ENCODE results near the gene LSMEM2. TPM values are rescaled to one million over a fixed set of nuclear protein-coding genes. Genes with fewer than 3 reads are reported as not detected.

LSMEM2 gene
- total RNA-seq (2014; rRNA removed; shearing (Covaris generic)), result not detected in 2 replicates

DNA sequence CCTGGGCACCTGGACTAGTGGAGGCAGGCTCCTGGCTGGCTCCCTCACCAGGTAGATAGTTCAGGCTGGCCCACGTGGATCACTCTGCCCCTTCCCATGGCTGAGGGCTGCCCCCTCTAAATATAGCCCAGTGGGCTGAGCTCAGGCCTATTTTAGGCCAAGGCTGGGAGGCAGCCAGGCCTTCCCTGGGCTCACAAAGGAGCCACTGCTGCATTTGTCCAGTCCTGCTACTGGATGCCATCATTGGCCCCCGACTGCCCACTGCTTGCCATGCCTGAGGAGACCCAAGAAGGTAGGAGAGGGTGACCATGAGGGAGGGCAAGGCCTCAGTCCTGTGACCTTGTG lies at the start of gene LSMEM2:
TSS of gene LSMEM2 (plus strand) at position 208 of the 345 bp plus-strand sequence. CDS start at position 235, 27 bp downstream.
- Histone ChIP-seq H3K4me1 (no peaks in the 10 kb centered on the region), H3K36me3 (no peaks in the 10 kb centered on the region), H3K27me3 (no peaks in the 10 kb centered on the region), H3K27ac (no peak within 1 kb of the TSS), H3K4me3 (no peak within 1 kb of the TSS), H3K9me3 (replicated peaks) (no peaks in the 10 kb centered on the region)
- no peak for DNase-seq

GRCh38 chr3:50229490-50229889 lies 49.4 kb upstream of the LSMEM2 start:
- Histone ChIP-seq H3K36me3 (no peaks in the 10 kb centered on the region), H3K4me3 (no peak overlapping the region), H3K27ac (no peak overlapping the region), H3K27me3 (no peaks in the 10 kb centered on the region), H3K9me3 (replicated peaks) (no peaks in the 10 kb centered on the region), H3K4me1 (peaks cover 11% of the 10 kb centered on the region)
- DNase-seq, result no peak

- Histone ChIP-seq H3K9me3 (replicated peaks) (no peaks in the 10 kb centered on the region), H3K27ac (no peak overlapping the region)
Measured at GRCh38 chr3:50230104-50230793, 48.6 kb upstream of the LSMEM2 start.

DNA sequence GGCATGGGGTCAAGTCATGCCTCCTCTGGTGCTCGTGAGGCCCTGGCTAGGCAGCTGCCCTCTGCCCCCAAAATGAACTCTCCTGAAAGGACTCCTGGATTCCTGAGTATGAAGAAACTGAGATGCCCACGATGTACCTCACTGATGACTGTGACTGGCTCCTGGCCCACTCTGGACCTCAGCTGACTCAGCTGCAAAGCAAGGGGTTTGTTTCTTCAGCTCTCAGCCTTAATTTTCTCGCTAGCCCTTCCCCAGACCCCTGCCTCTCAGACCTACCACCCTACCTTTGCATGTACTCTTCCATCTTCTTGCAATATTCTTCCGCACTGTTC lies 48.1 kb upstream of the LSMEM2 start:
- Histone ChIP-seq H3K36me3 (no peaks in the 10 kb centered on the region), H3K27me3 (no peaks in the 10 kb centered on the region), H3K4me3 (no peak overlapping the region), H3K27ac (no peak overlapping the region), H3K4me1 (peaks cover 11% of the 10 kb centered on the region), H3K9me3 (replicated peaks) (no peaks in the 10 kb centered on the region)
- DNase-seq, result no peak

More at GRCh38 chr3:50230104-50230793, 48.6 kb upstream of the LSMEM2 start:
- Histone ChIP-seq H3K36me3 (no peaks in the 10 kb centered on the region), H3K4me1 (peaks cover 11% of the 10 kb centered on the region), H3K4me3 (no peak overlapping the region), H3K27me3 (no peaks in the 10 kb centered on the region)
- no peak for DNase-seq

DNA sequence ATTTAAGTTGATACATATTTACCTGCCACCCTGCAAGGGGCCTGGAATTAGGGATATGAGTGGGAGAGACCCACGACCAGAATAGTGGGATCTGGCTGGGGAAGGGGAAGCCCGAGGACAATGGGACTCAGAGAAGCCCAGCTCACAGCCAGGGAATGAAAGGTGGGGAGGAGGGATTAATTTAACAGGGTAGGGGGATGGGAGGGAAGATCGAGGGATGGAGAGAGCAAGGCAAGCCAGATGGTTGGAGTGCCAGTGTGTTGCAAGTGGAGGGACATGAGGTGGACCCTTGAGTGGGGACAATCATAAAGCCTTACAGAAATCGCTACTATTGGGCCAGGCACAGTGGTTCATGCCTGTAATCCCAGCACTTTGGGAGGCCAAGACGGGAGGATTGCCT lies 47.3 kb upstream of the LSMEM2 start:
- H3K27ac ChIP-seq, result no peak overlapping the region
- H3K4me1 ChIP-seq, result peaks cover 11% of the 10 kb centered on the region
- no peak overlapping the region for H3K4me3 ChIP-seq

DNA sequence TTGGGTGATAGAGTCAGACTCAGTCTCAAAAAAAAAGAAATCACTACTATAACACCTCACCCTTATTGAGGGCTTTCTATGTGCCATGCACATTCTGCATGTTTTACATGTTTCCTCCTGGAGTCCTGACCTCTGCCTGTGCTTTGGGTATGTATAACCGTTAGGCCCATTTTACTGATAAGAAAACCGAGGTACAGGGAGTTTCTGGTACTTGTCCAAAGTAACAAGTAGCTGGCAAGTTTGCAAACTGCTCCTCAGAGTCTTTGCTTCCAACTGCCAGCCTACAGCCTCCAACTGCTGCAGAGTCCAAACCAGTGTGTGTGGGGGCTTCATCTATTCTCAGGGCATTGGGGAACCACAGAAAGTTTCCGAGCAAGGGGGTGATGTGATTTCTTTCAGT lies 46.6 kb upstream of the LSMEM2 start:
- H3K9me3 ChIP-seq (replicated peaks), result no peaks in the 10 kb centered on the region
- H3K27me3 ChIP-seq, result no peaks in the 10 kb centered on the region
- no peak overlapping the region for H3K4me3 ChIP-seq
- no peak for DNase-seq
- no peaks in the 10 kb centered on the region for H3K36me3 ChIP-seq
- no peak overlapping the region for H3K27ac ChIP-seq
- H3K4me1 ChIP-seq, result peaks cover 13% of the 10 kb centered on the region

More for the DNA sequence above, 47.3 kb upstream of the LSMEM2 start:
- no peak for DNase-seq
- no peaks in the 10 kb centered on the region for H3K36me3 ChIP-seq
- H3K9me3 ChIP-seq (replicated peaks), result no peaks in the 10 kb centered on the region
- no peaks in the 10 kb centered on the region for H3K27me3 ChIP-seq

GRCh38 chr3:50233176-50233575 lies 45.7 kb upstream of the LSMEM2 start:
- DNase-seq, result peak in 1 of 2 experiments; percentile 26
- peaks cover 13% of the 10 kb centered on the region for H3K4me1 ChIP-seq
- H3K36me3 ChIP-seq, result no peaks in the 10 kb centered on the region
- no peak overlapping the region for H3K4me3 ChIP-seq
- H3K27ac ChIP-seq, result no peak overlapping the region
- no peaks in the 10 kb centered on the region for H3K27me3 ChIP-seq
- no peaks in the 10 kb centered on the region for H3K9me3 ChIP-seq (replicated peaks)

- peak within 1 kb of the TSS; percentile 63 for H3K4me3 ChIP-seq
- no peaks in the 10 kb centered on the region for H3K27me3 ChIP-seq
- no peaks in the 10 kb centered on the region for H3K36me3 ChIP-seq
- H3K27ac ChIP-seq, result no peak within 1 kb of the TSS; the same call in 1 of the 2 replicates
- DNase-seq, result peak; percentile 98
- peaks cover 4% of the 10 kb centered on the region; the same call in 1 of the 2 replicates for H3K4me1 ChIP-seq
- no peaks in the 10 kb centered on the region for H3K9me3 ChIP-seq (replicated peaks)
Measured at GRCh38 chr3:50235716-50236483, 43.0 kb upstream of the LSMEM2 start, which contains the start of gene GNAI2. TSS of gene GNAI2 (plus strand) at chr3:50236204. CDS start at chr3:50236336, 132 bp downstream.

DNA sequence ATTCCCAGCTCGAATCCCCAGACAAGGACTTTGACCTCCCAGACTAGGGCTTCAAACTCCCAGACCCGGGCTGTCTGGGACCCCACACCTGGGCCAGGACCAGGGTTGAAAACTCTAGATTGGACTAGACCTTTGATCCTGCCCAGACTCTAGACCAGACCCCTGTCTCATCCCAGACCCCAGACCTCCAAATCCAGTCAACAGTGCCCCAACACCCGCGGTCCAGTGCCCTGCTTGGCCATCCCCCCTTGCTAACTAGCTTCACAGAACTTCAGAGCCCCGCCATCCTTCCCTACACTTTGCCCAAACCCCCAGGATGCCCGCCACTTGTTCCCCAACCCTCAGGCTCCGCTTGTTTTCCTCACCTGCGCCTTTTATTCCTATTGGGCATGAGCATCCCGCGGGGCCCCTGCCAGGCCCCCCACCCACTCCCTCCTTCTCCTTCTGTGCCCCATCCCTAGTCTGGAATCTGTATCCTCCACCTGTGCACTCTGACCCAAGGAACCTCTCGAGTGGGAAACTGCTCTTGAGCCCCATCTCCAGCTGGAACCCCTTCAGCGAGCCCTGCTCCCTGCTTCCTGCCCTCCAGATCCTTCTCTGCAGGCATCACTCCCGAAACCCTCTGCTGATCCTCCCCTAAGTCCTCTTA lies 42.3 kb upstream of the LSMEM2 start:
- H3K9me3 ChIP-seq (replicated peaks), result no peaks in the 10 kb centered on the region
- H3K36me3 ChIP-seq, result no peaks in the 10 kb centered on the region
- no peak for DNase-seq
- H3K27me3 ChIP-seq, result no peaks in the 10 kb centered on the region
- no peak overlapping the region; the same call in 1 of the 2 replicates for H3K27ac ChIP-seq
- H3K4me3 ChIP-seq, result peak overlapping the region; percentile 63
- peaks cover 3% of the 10 kb centered on the region; the same call in 1 of the 2 replicates for H3K4me1 ChIP-seq

GRCh38 chr3:50237133-50237651 lies 41.7 kb upstream of the LSMEM2 start:
- Histone ChIP-seq H3K4me1 (peaks cover 3% of the 10 kb centered on the region; the same call in 1 of the 2 replicates), H3K27ac (no peak overlapping the region; the same call in 1 of the 2 replicates), H3K27me3 (no peaks in the 10 kb centered on the region), H3K9me3 (replicated peaks) (no peaks in the 10 kb centered on the region), H3K4me3 (peak overlapping the region; percentile 63), H3K36me3 (no peaks in the 10 kb centered on the region)
- peak; percentile 38 to 48 for DNase-seq

DNA sequence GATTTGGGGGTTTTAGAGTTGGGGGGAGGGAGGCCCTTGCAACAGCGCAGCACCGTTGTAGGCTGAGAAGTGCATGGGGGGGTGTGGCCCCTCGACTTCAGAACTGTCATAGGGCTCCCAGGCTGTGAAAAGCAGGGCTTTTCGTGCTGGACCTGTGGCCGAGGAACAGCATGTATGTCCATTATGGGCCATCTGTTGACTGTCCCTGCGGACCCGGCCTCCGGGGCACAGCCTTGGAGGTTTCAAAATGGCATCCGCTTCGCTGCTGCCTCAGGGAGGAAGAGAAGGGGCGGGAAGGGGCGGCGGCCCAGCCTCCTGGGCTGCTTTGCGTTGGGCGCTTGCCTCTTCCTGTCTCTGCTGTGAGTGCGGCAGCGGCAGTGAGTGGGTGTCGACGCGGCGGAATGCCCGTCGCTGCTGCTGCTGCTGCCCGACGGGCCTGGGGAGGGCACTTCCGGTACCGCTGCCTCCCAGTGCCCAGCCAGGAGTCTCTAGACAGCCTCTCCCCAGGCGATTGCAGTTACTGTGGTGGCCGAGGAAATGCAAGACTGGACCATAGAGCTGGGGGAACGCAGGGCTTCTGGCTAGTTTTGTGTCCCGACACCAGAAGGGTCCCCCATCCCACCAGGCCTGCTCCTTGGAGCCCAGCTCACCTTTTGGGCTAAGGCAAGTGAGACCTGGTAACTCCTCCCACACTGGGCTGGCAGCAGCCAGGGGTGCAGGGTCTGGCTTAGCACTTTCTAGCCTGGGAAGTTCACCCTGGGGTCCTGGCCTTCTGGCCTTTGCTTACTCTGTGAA lies 40.9 kb upstream of the LSMEM2 start:
- H3K9me3 ChIP-seq (replicated peaks), result no peaks in the 10 kb centered on the region
- H3K27ac ChIP-seq, result no peak overlapping the region; the same call in 1 of the 2 replicates
- peak; percentile 53 to 58 for DNase-seq
- peaks cover 3% of the 10 kb centered on the region; the same call in 1 of the 2 replicates for H3K4me1 ChIP-seq
- H3K4me3 ChIP-seq, result peak overlapping the region; percentile 63
- no peaks in the 10 kb centered on the region for H3K36me3 ChIP-seq
- H3K27me3 ChIP-seq, result no peaks in the 10 kb centered on the region

GRCh38 chr3:50238549-50239026 lies 40.3 kb upstream of the LSMEM2 start:
- Histone ChIP-seq H3K27me3 (no peaks in the 10 kb centered on the region), H3K36me3 (no peaks in the 10 kb centered on the region), H3K27ac (no peak overlapping the region), H3K4me3 (no peak overlapping the region; the same call in 1 of the 2 replicates), H3K4me1 (peaks cover 3% of the 10 kb centered on the region; the same call in 1 of the 2 replicates), H3K9me3 (replicated peaks) (no peaks in the 10 kb centered on the region)
- DNase-seq, result no peak

- DNase-seq, result no peak
- H3K4me1 ChIP-seq, result peaks cover 3% of the 10 kb centered on the region; the same call in 1 of the 2 replicates
- no peak overlapping the region for H3K4me3 ChIP-seq
- H3K36me3 ChIP-seq, result no peaks in the 10 kb centered on the region
- H3K27me3 ChIP-seq, result no peaks in the 10 kb centered on the region
- no peak overlapping the region for H3K27ac ChIP-seq
- no peaks in the 10 kb centered on the region for H3K9me3 ChIP-seq (replicated peaks)
Measured at GRCh38 chr3:50239649-50240048, 39.2 kb upstream of the LSMEM2 start.

GRCh38 chr3:50241163-50241562 lies 37.7 kb upstream of the LSMEM2 start:
- H3K4me1 ChIP-seq, result peaks cover 6% of the 10 kb centered on the region; the same call in 1 of the 2 replicates
- no peak for DNase-seq

More at GRCh38 chr3:50241163-50241562, 37.7 kb upstream of the LSMEM2 start:
- Histone ChIP-seq H3K27ac (no peak overlapping the region), H3K27me3 (no peaks in the 10 kb centered on the region), H3K36me3 (no peaks in the 10 kb centered on the region), H3K4me3 (no peak overlapping the region), H3K9me3 (replicated peaks) (no peaks in the 10 kb centered on the region)

Measured in SJCRH30 (cell line).